Retinal pigment epithelial cell (primary cell): ENCODE results near the gene PAX7.

ENCODE experiments used
- DNase-seq: peaks from one replicate; pipeline ENCODE4 v3.0.0-alpha.2; 2010; ENCODE audit warnings: low read depth
- H3K4me3 ChIP-seq: 2 replicates; pipeline ENCODE4 v1.5.1; 2011; ENCODE audit warnings: mild to moderate bottlenecking, low read length, control low read depth, moderate library complexity
- CTCF ChIP-seq: conservative IDR thresholded peaks from 2 replicates; pipeline ENCODE4 v1.5.1; 2011; ENCODE audit warnings: low read depth, low read length, control low read depth, inconsistent platforms

PAX7 gene

DNA sequence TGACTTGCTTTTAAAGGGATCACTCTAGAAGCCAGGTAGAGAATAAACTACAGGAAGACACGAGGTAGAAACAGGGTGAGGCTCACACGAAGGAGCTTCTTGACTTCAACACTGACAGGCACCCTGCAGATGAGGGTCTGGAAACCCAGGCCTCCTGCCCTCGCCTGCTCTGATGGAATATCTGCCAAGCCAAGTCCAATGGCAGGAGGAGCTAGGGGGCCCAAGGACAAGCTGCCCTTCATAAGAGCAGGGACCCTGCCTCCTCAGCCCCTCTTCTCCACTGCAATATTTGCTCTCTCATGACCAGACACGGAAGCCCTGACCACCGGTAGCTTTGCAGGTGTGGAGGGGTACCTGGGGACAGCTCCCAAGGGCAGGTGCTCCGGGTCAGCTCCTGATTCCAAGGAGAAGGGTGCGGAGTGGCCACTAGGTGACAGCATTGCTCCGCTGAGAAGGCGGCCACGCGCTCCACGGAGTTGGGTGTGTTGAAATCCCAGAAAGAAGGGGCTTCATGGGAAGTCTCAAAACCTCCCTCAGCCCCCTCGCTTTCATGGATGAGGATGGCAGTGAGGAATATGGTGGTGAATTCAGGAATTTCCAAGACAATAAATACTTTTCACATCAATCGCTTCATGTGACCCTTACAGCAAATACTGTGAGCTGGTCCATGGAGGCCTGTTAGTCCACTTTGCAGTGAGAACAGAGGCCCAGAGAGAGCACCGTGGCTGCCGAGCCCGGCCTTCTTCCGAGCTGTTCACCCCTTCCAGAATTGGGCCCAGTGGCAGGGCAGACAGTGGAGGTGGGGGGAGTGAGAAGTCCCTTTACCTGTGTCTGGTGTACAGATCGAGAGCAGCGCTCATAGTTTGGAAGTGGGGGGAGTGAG lies 33.2 kb upstream of the PAX7 start:
- no peak for DNase-seq
- peak; percentile 97 for TF ChIP-seq CTCF
- H3K4me3 ChIP-seq, result no peak overlapping the region

DNA sequence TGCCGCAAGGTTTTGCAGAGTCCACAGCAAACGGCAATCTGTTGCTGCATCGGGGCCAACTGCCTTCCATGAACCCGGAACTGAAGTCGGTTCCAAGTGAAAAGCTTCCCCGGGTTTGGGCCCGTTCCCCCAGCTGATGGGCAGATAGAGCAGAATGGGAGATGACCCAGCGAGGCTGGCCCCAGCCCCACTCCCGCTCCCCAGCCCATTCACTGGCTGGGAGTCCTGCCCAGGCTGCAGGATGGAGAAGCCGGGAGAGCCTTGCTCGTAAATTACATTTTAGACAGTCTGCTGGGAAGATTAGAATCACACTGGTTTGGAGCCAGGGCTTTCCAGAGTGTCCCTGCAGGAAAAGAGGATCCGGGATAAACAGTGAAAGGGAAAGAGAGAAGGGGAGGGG lies 31.6 kb upstream of the PAX7 start:
- DNase-seq, result no peak
- no peak for TF ChIP-seq CTCF
- no peak overlapping the region for H3K4me3 ChIP-seq

DNA sequence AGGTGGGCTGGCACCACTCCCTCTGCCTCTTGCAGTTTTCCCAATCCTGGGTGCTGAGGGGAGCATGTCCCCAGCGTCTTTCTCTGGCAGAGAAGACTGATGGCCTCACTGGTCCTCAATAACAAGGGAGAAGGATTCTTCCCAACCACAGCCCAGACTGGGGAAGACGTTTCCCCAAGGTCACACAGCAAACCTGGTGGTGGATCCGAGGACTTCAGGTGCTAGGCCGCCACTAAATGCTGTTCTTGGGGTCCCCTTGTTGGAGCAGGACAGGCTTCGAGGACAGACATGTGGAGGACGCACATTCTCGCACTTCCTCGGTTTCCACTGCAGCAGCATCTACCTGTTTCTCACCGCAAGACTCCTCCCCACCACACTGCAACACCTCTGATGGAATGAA lies 30.9 kb upstream of the PAX7 start:
- no peak for DNase-seq
- H3K4me3 ChIP-seq, result no peak overlapping the region
- no peak for TF ChIP-seq CTCF

GRCh38 chr1:18602533-18603211 lies 28.0 kb upstream of the PAX7 start:
- H3K4me3 ChIP-seq, result no peak overlapping the region
- DNase-seq, result no peak
- no peak for TF ChIP-seq CTCF

DNA sequence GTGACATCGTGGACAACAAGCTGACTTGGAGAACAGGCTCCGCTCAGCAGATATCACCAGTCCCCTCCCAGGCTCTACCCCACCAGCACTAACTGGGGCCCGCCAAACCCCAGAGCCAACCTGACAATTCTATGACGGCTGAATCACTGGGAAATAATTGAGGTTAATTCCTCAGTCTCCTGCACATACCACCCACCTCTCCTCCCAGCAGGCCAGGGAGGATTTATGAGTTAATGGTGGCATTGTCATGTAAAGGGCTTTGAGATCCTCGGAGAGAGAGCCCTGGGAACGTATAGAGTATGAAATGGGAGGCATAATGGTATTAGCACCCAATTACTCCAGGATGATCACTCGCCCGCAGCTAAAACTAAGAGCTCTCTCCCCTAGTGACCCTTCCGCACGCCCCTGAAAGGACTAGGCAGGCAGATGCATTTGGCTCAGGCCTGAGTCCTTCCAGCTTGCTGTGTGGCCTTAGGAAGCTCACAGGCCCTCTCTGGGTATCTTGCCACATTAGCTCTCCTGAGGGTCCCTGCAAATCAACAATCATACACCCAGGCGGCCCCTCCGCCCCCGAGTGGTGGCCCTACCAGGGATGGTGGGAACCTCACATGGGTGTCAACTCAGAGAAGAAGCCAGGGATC lies 27.3 kb upstream of the PAX7 start:
- no peak overlapping the region for H3K4me3 ChIP-seq
- no peak for DNase-seq
- TF ChIP-seq CTCF, result no peak

DNA sequence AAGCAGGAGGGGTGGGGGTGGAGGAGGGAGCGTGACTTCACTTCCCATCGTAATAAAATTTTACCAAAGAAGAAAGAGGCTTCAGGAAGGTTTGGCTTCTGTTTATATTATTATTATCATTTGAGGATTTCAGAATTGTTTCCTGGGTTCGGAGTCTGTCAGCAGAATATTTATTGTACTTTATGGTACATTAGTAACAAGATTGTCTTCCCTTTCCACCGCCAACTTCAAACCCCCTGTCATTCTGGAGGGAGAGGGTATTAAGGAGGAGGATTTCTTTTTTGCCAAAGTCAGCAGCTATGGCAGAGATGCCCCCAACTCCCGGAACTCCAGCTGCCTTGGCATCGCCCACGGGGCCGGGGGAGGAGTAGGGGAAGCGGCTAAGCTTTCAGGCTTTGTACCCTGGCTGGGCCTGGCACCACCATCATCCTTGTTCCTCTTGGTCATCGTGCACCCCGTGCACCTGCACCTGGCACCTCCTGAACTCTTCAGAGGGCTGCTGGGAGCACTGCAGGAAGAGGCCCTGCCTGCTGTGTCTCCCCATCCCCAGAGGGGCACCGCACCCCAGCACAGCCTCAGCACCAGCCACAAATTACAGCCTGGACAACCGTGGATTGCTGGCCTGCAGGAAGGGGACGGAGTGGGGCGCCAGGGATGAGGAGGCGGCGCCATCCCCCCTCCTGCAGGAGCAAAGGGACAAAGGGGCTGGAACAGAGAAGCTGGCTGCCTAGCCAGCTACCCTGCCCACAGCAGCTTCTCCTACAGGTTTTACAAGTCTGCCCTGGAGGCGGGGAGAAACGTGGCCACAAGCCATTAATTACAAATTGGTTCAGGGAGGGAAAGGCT lies 24.0 kb upstream of the PAX7 start:
- DNase-seq, result no peak
- no peak for TF ChIP-seq CTCF
- no peak overlapping the region for H3K4me3 ChIP-seq
